H9 (cell line): ENCODE data around the gene AGAP3. TPM values are rescaled to one million over a fixed set of nuclear protein-coding genes. Genes with fewer than 3 reads are reported as not detected.

Experiments
- DNase-seq: peaks from one replicate; pipeline ENCODE4 v3.0.0-alpha.2; 2017
- H2AFZ ChIP-seq: one replicate; pipeline ENCODE4 v1.6.1; 2013; ENCODE audit warnings: mild to moderate bottlenecking, low read length, control low read depth, moderate library complexity
- H2AK5ac ChIP-seq: 2 replicates; pipeline ENCODE4 v1.6.1; 2013; ENCODE audit warnings: low read length, control low read depth, mixed read lengths; ENCODE audit not compliant: insufficient read length
- H2BK120ac ChIP-seq: one replicate; pipeline ENCODE4 v1.6.1; 2013; ENCODE audit warnings: low read depth, mild to moderate bottlenecking, low read length, control low read depth, inconsistent platforms; ENCODE audit not compliant: poor library complexity, severe bottlenecking
- H2BK12ac ChIP-seq: 2 replicates; pipeline ENCODE4 v1.6.1; 2013; ENCODE audit warnings: low read length, control low read depth, mixed read lengths, low read depth; ENCODE audit not compliant: insufficient read length
- H2BK15ac ChIP-seq: 2 replicates; pipeline ENCODE4 v1.6.1; 2013; ENCODE audit warnings: low read depth, low read length, control low read depth
- H2BK20ac ChIP-seq: one replicate; pipeline ENCODE4 v1.6.1; 2013; ENCODE audit warnings: low read depth, mild to moderate bottlenecking, low read length, control low read depth, inconsistent platforms; ENCODE audit not compliant: poor library complexity, severe bottlenecking
- H2BK5ac ChIP-seq: 2 replicates; pipeline ENCODE4 v1.6.1; 2013; ENCODE audit warnings: low read length, control low read depth, mixed read lengths; ENCODE audit not compliant: insufficient read length
- H3K14ac ChIP-seq: 2 replicates; pipeline ENCODE4 v1.6.1; 2013; ENCODE audit warnings: low read length, control low read depth; ENCODE audit not compliant: insufficient read depth
- H3K18ac ChIP-seq: 2 replicates; pipeline ENCODE4 v1.6.1; 2013; ENCODE audit warnings: low read depth, mild to moderate bottlenecking, mixed read lengths, low read length, control low read depth; ENCODE audit not compliant: insufficient read length
- H3K23ac ChIP-seq: 2 replicates; pipeline ENCODE4 v1.6.1; 2013; ENCODE audit warnings: low read length, control low read depth, mixed read lengths, low read depth; ENCODE audit not compliant: insufficient read length
- H3K23me2 ChIP-seq: 2 replicates; pipeline ENCODE4 v1.6.1; 2013; ENCODE audit warnings: low read depth, mild to moderate bottlenecking, mixed read lengths, low read length, control low read depth; ENCODE audit not compliant: insufficient read length, poor library complexity, severe bottlenecking
- H3K27ac ChIP-seq: 2 replicates; pipeline ENCODE4 v1.5.1; 2013; ENCODE audit warnings: low read length, control low read depth, mixed read lengths, low read depth; ENCODE audit not compliant: insufficient read length
- H3K27me3 ChIP-seq: 2 replicates; pipeline ENCODE4 v1.6.1; 2013; ENCODE audit warnings: low read length, control low read depth, inconsistent platforms; ENCODE audit not compliant: insufficient read depth
- H3K4ac ChIP-seq: 2 replicates; pipeline ENCODE4 v1.6.1; 2013; ENCODE audit warnings: low read depth, mild to moderate bottlenecking, control low read depth, inconsistent platforms, low read length, moderate library complexity
- H3K4me1 ChIP-seq: 2 replicates; pipeline ENCODE4 v1.6.1; 2013; ENCODE audit warnings: low read length, control low read depth, inconsistent platforms; ENCODE audit not compliant: insufficient read depth
- H3K4me2 ChIP-seq: 2 replicates; pipeline ENCODE4 v1.6.1; 2013; ENCODE audit warnings: low read length, control low read depth, mixed read lengths; ENCODE audit not compliant: insufficient read length, insufficient read depth
- H3K56ac ChIP-seq: 2 replicates; pipeline ENCODE4 v1.6.1; 2013; ENCODE audit warnings: low read depth, mild to moderate bottlenecking, mixed read lengths, low read length, control low read depth; ENCODE audit not compliant: insufficient read length
- H3K79me1 ChIP-seq: 2 replicates; pipeline ENCODE4 v1.6.1; 2013; ENCODE audit warnings: low read depth, mild to moderate bottlenecking, moderate library complexity, low read length, control low read depth, inconsistent platforms; ENCODE audit not compliant: insufficient read depth, poor library complexity, severe bottlenecking
- H3K79me2 ChIP-seq: 2 replicates; pipeline ENCODE4 v1.6.1; 2013; ENCODE audit warnings: low read length, control low read depth, inconsistent platforms; ENCODE audit not compliant: insufficient read depth
- H3K9ac ChIP-seq: 2 replicates; pipeline ENCODE4 v1.6.1; 2013; ENCODE audit warnings: low read length, control low read depth, mixed read lengths; ENCODE audit not compliant: insufficient read length; ENCODE audit errors: extremely low read depth
- H3K9me3 ChIP-seq: one replicate; pipeline ENCODE4 v1.6.1; 2013; ENCODE audit warnings: low read depth, low read length, inconsistent platforms; ENCODE audit not compliant: control insufficient read depth
- H3T11ph ChIP-seq: one replicate; pipeline ENCODE4 v1.6.1; 2013; ENCODE audit warnings: mild to moderate bottlenecking, low read length, control low read depth, inconsistent platforms
- H4K20me1 ChIP-seq: one replicate; pipeline ENCODE4 v1.6.1; 2013; ENCODE audit not compliant: control insufficient read depth, insufficient read length, insufficient read depth
- H4K5ac ChIP-seq: 2 replicates; pipeline ENCODE4 v1.6.1; 2013; ENCODE audit warnings: low read depth, mild to moderate bottlenecking, mixed read lengths, low read length, control low read depth; ENCODE audit not compliant: insufficient read length
- H4K8ac ChIP-seq: replicated peaks from 2 replicates; pipeline ENCODE4 v1.6.1; 2013; ENCODE audit warnings: low read length, control low read depth, mixed read lengths, low read depth; ENCODE audit not compliant: insufficient read length
- H4K91ac ChIP-seq: 2 replicates; pipeline ENCODE4 v1.6.1; 2013; ENCODE audit warnings: low read depth, mild to moderate bottlenecking, moderate library complexity, mixed read lengths, low read length, control low read depth; ENCODE audit not compliant: insufficient read length
- H3K27ac Mint-ChIP-seq, 3 experiments: 2 replicates in 2 of 3; 3 replicates in 1 of 3; pipeline ENCODE4 v1.8.0; 2020 to 2021; ENCODE audit warnings: mixed read lengths in 3 of 3, mild to moderate bottlenecking in 1 of 3, moderate library complexity in 1 of 3
- H3K27me3 Mint-ChIP-seq: 2 replicates; pipeline ENCODE4 v1.8.0; 2021; ENCODE audit warnings: low read depth, mild to moderate bottlenecking, moderate library complexity, mixed read lengths
- H3K36me3 Mint-ChIP-seq, 3 experiments: 2 replicates in 2 of 3; 3 replicates in 1 of 3; pipeline ENCODE4 v1.8.0; 2020 to 2021; ENCODE audit warnings: low read depth in 3 of 3, mixed read lengths in 3 of 3; ENCODE audit not compliant: insufficient read depth in 1 of 3
- H3K4me1 Mint-ChIP-seq, 2 experiments: 2 replicates each; pipeline ENCODE4 v1.8.0; 2020; ENCODE audit warnings: mixed read lengths in 2 of 2
- H3K4me3 Mint-ChIP-seq, 2 experiments: 2 replicates in 1 of 2; 3 replicates in 1 of 2; pipeline ENCODE4 v1.8.0; 2020 to 2021; ENCODE audit warnings: mild to moderate bottlenecking in 2 of 2, mixed read lengths in 2 of 2, moderate library complexity in 1 of 2
- H3K9me3 Mint-ChIP-seq, 2 experiments: 2 replicates in 1 of 2; 3 replicates in 1 of 2; pipeline ENCODE4 v1.8.0; 2020; ENCODE audit warnings: mild to moderate bottlenecking in 2 of 2, mixed read lengths in 2 of 2, moderate library complexity in 1 of 2
- CTCF ChIP-seq: fragments of 200-600 bp; sonication (generic); conservative IDR thresholded peaks from 3 replicates; pipeline ENCODE4 v1.8.0; 2021; ENCODE audit warnings: antibody characterized with exemption, mild to moderate bottlenecking
- WGBS: extraction: QIAGEN DNeasy Blood & Tissue Kit; methylation state at CpG from one replicate; pipeline ENCODE4 v1.1.7; 2013; ENCODE audit warnings: missing lambda C conversion rate, low lambda C conversion rate, mixed read lengths; ENCODE audit not compliant: insufficient read length; ENCODE audit errors: extremely low coverage; 5-methylcytosine and 5-hydroxymethylcytosine counted together
- total RNA-seq: library from RNA; stranded (reverse); gene quantifications from 2 replicates; pipeline ENCODE4 v1.2.1, GENCODE V29; 2021

AGAP3 gene
- total RNA-seq, 1 experiment from 2014 or later: 97.7 TPM

DNA sequence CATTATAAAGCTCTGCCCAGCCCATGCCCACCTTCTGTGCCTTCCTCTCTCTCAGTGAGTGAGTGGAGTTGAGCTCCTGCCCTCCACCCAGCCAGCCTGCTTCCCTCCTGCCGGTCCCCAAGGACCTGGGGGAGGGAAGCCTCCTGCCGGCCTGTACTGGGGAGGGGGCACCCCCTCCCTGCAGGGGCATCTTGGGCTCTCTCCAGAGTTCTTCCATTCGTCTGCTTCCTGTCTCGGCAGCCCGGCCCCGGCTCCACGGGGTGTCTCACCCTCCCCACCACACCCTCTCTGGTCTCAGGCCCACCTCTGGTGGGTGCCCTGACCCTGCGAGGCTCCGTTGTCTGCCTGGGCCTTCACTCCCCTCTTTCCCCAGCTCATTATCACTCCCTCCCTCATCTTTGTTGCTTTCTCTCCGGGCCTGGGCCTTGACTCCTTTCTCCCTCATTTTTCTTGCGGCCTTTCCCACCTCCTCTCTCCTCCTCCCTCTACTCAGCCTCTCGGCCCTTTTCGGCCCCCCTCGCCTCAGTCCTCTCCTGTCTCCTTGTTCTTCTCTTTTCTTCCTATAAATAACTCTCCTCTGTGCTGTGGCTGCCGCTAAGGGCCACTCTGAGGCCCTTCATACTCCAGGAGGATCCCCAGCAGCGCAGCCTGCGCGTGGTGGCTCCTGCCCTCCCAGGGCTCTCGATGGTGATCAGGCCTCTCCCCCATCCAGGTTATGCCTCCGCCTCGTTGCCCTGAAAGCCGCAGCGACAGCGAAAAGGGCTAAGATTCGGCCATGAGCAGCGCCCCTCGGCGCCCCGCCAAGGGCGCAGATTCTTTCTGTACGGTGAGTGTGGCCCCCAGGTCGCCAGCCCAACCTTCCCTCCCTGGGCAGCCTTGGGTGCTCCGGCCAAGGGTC is 24.8 kb upstream of the AGAP3 start:
- Mint-ChIP-seq H3K4me3 (peak overlapping the region; percentile 78 to 91), H3K4me1 (peaks cover 37 to 45% of the 10 kb centered on the region in 2 experiments), H3K36me3 (peaks cover 10 to 19% (median 18%) of the 10 kb centered on the region in 3 experiments; a peak in 5 of 7 replicates), H3K27me3 (peaks cover 9% of the 10 kb centered on the region), H3K9me3 (no peaks in the 10 kb centered on the region; a peak in 1 of 5 replicates), H3K27ac (peak overlapping the region in 1 of 3 experiments; percentile 14; a peak in 1 of 7 replicates)
- Histone ChIP-seq H4K20me1 (no peaks in the 10 kb centered on the region), H2BK15ac (no peak overlapping the region), H2BK120ac (no peak overlapping the region), H3T11ph (no peak overlapping the region), H2BK5ac (no peak overlapping the region), H2AK5ac (no peak overlapping the region), H4K91ac (no peak overlapping the region), H3K4ac (no peak overlapping the region), H3K56ac (no peak overlapping the region), H2BK20ac (no peak overlapping the region), H2BK12ac (peak overlapping the region; percentile 17), H3K9ac (no peak overlapping the region), H3K27ac (no peak overlapping the region), H3K4me2 (peak overlapping the region; percentile 58), H3K27me3 (no peaks in the 10 kb centered on the region; the same call in 1 of the 2 replicates), H3K14ac (no peak overlapping the region; the same call in 1 of the 2 replicates), H3K18ac (no peak overlapping the region), H3K4me1 (peaks cover 8% of the 10 kb centered on the region), H3K23ac (no peak overlapping the region), H3K23me2 (peaks cover 41% of the 10 kb centered on the region), H3K9me3 (no peaks in the 10 kb centered on the region), H4K8ac (no peak overlapping the region), H3K79me2 (no peaks in the 10 kb centered on the region), H3K79me1 (no peaks in the 10 kb centered on the region), H2AFZ (no peak overlapping the region), H4K5ac (no peak overlapping the region)
- no peak for TF ChIP-seq CTCF
- WGBS: no CpG with 5 or more reads among the region's 33 CpGs
- peak; percentile 54 for DNase-seq
